GM19395 (cell line): ENCODE data around the gene GTF2IRD1.
"Not testable (repeated sequence)": the region's sequence is repeated elsewhere in the genome, so short reads cannot be mapped to it uniquely, and the experiment has no call there.

Experiments
- ATAC-seq: cut with Tn5 transposase; IDR thresholded peaks from one replicate; pipeline ENCODE4 v1.9.1; 2021; ENCODE audit warnings: mild to moderate bottlenecking, moderate library complexity; ENCODE audit not compliant: unreplicated experiment

Gene GTF2IRD1

DNA sequence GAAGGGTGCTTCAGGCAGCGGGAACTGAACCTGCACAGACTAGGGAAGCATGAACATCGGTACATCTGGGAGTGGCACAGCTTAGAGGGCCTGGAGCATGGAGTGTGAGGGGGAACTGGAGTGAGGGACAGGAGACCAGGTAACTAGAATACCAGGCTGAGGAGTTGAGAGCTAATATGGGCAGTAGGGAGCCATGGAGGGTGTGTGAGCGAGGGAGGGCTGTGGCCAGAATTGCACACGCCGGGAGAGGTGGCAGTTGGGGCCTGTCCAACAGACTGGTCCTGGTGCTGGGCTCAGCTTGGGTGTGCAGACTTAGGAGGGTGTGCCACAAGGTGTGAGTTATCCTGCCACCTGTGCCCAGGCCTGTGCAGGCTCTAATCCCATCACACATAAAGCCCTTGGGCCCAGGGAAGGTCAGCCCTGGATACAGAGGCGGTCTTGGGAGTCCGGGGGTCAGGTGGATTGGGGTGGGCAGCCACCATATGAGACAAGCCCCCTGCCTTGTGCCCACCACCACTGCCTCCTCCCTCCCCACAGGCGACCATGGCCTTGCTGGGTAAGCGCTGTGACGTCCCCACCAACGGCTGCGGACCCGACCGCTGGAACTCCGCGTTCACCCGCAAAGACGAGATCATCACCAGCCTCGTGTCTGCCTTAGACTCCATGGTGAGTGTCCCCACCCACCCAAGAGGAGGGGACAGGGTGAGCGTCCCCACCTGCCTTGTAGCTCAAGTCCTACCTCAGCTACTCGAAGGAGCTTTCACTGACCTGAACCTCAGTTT, 54.0 kb downstream of the GTF2IRD1 start:
- ATAC-seq: no peak

DNA sequence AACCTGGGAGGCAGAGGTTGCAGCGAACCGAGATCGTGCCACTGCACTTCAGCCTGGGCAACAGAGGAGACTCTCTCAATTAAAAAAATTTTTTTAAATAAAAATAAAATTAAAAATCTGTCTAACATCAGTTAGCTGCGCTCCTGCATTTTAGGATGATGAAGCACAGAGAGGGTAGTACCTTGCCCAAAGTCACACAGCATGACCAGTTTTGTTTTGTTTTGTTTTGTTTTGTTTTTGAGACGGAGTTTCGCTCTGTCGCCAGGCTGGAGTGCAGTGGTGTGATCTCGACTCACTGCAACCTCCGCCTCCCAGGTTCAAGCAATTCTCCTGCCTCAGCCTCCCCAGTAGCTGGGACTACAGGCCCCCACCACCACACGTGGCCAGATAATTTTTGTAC, 55.7 kb downstream of the GTF2IRD1 start:
- ATAC-seq: not testable (repeated sequence)

DNA sequence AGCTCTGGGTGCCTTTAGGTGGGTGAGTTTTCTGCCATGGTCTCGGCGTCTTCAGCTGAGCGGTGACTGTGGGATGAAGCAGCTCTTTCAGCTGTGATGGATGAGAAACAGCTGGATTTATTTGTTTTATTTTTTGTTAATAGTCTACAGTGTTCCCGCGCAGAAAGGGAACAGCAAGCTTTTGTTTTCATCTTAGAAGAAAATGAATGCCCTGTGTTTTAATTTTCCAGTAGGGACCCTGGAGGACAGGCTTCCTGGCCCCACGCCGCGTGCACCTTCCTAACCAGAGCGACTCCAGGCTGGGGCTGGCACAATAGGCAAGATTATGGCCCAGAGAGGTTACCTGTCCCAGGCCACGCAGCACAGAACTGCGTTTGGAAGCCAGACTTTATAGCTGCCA, 57.6 kb downstream of the GTF2IRD1 start:
- ATAC-seq: no peak

DNA sequence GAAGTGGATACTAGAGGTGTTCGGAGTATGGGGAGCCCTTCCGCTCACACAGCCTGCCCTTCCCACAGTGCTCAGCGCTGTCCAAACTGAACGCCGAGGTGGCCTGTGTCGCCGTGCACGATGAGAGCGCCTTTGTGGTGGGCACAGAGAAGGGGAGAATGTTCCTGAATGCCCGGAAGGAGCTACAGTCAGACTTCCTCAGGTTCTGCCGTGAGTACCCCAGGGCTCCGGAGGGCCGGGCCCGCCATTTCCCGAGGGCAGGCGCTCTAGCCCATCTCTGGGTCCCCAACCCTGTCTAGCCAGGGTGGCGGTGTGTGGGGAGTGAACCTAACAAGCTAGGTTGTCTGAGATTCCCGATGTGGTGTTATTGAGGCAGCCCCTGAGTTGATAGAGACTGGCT, 59.1 kb downstream of the GTF2IRD1 start:
- ATAC-seq: no peak

- no peak for ATAC-seq
These were observed 60.5 kb downstream of the GTF2IRD1 start for GRCh38 chr7:74514131-74514591.

DNA sequence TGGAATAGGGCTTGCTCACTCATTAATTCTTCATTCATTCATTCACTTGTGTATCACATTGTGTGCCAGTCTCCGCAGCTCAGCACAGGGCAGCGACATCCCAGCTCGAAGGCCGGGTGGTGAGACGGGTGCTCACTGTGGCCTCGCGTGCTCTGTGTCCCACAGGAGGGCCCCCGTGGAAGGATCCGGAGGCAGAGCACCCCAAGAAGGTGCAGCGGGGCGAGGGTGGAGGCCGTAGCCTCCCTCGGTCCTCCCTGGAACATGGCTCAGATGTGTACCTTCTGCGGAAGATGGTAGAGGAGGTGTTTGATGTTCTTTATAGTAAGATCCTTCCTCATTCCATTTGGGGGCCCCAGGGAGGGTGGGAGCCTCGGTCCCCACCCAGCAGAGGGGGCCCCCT, 61.6 kb downstream of the GTF2IRD1 start:
- ATAC-seq: no peak

GRCh38 chr7:74516214-74516613, 62.5 kb downstream of the GTF2IRD1 start:
- no peak for ATAC-seq

DNA sequence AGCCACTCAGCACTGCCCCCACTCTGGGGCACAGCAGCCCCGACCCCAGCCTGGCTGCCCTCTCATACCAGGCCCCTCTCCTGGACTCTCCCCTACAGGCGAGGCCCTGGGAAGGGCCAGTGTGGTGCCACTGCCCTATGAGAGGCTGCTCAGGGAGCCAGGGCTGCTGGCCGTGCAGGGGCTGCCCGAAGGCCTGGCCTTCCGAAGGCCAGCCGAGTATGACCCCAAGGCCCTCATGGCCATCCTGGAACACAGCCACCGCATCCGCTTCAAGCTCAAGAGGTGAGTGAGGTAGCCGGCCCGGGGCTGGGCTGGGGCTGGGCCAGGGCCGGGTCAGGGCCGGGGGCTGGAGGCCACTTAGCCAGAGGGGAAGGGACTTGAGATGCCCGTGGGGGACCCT, 64.3 kb downstream of the GTF2IRD1 start:
- ATAC-seq: no peak

DNA sequence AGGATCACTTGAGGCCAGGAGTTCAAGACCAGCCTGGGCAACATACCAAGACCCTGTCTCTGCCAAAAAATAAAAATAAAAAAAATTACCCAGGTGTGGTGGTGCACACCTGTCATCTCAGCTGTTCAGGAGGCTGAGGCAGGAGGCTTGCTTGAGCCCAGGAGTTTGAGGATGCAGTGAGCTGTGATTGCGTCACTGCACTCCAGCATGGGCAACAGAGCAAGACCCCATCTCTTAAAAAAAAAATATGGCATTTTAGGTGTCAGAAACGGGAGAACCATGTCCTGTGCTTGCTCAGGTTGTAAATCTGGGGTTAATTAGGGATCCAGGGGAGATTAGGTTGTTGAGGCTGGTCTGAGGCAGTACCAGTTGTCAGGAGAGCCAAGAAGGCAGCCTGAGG, 64.9 kb downstream of the GTF2IRD1 start:
- no peak for ATAC-seq

DNA sequence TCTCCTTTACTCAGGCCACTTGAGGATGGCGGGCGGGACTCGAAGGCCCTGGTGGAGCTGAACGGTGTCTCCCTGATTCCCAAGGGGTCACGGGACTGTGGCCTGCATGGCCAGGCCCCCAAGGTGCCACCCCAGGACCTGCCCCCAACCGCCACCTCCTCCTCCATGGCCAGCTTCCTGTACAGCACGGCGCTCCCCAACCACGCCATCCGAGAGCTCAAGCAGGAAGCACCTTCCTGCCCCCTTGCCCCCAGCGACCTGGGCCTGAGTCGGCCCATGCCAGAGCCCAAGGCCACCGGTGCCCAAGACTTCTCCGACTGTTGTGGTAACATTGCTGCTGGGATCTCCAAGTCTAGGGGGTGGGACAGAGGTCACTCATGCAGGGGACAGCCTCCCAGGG, 65.7 kb downstream of the GTF2IRD1 start:
- no peak for ATAC-seq

DNA sequence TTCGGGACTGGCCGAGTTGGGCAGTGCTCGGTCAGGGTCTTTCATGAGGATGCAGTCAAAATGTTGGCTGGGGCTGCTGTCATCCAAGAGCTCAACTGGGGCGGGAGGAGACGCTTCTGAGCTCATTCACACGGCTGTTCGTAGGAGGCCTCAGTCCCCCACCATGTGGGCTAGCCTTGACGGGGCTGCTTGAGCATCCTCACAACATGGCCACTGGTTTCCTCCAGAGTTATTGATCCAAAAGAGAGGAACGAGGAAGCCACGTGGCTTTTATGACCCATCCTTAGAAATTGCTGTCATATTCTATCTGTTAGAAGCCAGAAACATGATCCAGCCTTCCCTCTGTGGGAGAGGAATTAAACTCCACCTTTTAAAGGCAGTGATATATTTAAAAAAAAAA, 68.1 kb downstream of the GTF2IRD1 start:
- no peak for ATAC-seq

DNA sequence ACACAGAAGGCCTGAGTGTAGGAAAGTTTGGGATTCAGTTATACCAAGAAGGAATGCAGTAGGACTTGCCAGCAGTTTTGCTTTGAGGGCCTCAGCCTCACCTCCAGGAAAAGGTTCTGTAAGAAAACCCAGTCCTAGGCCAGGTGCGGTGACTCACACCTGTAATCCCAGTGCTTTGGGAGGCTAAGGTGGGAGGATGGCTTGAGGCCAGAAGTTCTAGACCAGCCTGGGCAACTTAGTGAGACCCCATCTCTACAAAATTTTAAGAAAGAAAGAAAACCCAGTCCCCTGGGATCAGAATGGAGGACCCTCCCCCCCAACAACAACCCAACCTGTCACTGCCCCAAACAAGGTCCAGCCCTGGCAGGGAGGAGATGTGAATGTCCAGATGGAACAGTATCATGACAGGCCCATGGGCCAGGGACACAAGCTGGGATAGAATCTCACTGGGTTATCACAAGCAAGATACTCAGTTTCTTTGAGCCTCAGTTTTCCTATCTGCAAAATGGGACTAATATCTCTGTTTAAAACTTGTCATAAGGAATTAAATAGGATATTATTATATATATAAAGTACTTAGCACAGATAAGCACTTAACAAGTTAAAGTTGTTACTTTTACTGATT, 68.7 kb downstream of the GTF2IRD1 start:
- ATAC-seq: no peak

GRCh38 chr7:74523015-74523414, 69.3 kb downstream of the GTF2IRD1 start:
- ATAC-seq: no peak

- ATAC-seq: no peak
These were observed 71.4 kb downstream of the GTF2IRD1 start for GRCh38 chr7:74525140-74525539.

DNA sequence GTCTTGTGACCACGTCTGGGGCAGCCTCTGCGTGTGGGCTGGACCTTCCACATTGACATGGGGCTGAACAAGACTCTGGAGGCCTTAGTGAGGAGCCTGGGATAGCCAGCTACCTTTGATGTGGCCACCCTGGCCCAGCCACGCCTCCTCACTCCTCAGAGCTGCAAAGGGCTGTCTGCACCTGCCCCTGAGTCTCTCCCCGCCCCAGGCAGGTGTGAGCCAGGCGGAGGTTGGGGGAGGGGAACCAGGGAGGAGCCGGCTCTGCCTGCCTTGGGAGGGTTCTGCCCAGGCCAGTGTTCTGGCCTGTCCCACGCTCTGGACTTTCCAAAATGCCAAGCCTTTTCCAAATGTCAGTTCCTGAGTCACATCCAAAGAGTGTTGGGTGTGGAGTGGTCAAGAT, 72.2 kb downstream of the GTF2IRD1 start:
- no peak for ATAC-seq

DNA sequence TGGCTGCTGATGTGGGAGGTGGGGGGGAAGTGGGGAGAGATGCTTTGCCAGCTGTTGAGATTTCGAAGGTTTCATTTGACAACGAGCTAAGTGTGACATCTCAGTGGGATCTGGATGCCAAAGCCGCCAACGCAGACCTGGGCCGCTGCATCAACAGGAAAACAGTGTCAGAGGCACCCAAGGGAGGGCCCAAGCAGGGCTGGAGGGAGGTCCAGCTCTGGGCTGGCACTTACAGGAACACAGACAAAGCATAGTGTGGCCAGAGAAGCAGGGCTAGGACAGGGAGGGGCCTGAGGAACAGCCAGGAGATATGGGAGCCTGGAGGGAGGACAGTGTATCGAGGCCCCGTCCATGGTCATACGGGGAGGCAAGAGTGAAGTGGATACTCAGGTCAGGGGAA, 73.1 kb downstream of the GTF2IRD1 start:
- no peak for ATAC-seq

GRCh38 chr7:74527842-74528241, 74.1 kb downstream of the GTF2IRD1 start:
- ATAC-seq: no peak

DNA sequence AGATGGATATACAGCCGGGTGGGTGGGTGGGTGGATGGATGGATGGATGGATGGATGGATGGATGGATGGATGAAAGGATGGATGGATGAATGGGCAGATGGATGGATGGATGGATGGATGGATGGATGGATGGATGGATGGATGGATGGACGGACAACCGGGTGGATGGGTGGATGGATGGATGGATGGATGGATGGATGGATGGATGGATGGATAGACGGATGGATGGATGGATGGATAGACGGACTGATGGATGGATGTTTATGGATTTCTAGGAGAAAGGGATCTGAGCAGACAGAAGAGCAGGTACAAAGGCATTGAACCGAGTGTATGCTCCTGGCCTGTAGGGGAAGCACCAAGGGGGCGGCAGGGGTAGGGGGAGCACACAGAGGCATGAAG, 75.1 kb downstream of the GTF2IRD1 start:
- not testable (repeated sequence) for ATAC-seq

GRCh38 chr7:74535951-74536356, 82.2 kb downstream of the GTF2IRD1 start:
- ATAC-seq: no peak

DNA sequence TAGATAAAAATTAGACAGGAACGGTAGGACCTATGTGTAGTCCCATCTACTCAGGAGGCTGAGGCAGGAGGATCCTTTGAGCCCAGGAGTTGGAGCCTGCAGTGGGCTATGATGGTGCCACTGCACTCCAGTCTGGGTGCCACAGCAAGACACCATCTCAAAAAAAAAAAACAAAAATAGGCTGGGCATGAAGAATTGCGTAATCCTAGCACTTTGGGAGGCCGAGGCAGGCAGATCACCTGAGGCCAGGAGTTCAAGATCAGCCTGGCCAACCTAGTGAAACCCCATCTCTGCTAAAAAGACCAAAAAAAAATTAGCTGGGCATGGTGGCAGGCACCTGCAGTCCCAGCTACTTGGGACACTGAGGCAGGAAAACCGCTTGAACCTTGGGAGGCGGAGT, 88.2 kb downstream of the GTF2IRD1 start:
- not testable (repeated sequence) for ATAC-seq

GRCh38 chr7:74542558-74543117, 88.9 kb downstream of the GTF2IRD1 start:
- ATAC-seq: no peak
